HEK293T (cell line): ENCODE results near the gene GPR137C.

ENCODE experiments used
- ARNT ChIP-seq: fragments of 450-650 bp; IDR thresholded peaks from 2 replicates; pipeline ENCODE4 v1.6.1; 2017; ENCODE audit warnings: mild to moderate bottlenecking
- BHLHE40 ChIP-seq: fragments of 450-650 bp; IDR thresholded peaks from 2 replicates; pipeline ENCODE4 v1.6.1; 2016; ENCODE audit warnings: mild to moderate bottlenecking, moderate library complexity, borderline replicate concordance
- CTBP1 ChIP-seq: fragments of 450-650 bp; IDR thresholded peaks from 2 replicates; pipeline ENCODE4 v1.6.1; 2016; ENCODE audit warnings: borderline replicate concordance
- ELF4 ChIP-seq: fragments of 450-650 bp; IDR thresholded peaks from 2 replicates; pipeline ENCODE4 v1.6.1; 2017; ENCODE audit warnings: antibody characterized with exemption
- FOXA1 ChIP-seq: fragments of 450-650 bp; IDR thresholded peaks from 2 replicates; pipeline ENCODE4 v1.6.1; 2016; ENCODE audit warnings: mild to moderate bottlenecking
- FOXM1 ChIP-seq: fragments of 450-650 bp; IDR thresholded peaks from 2 replicates; pipeline ENCODE4 v1.6.1; 2017; ENCODE audit warnings: mild to moderate bottlenecking, borderline replicate concordance
- HDGF ChIP-seq: fragments of 450-650 bp; IDR thresholded peaks from 2 replicates; pipeline ENCODE4 v1.6.1; 2017; ENCODE audit warnings: antibody characterized with exemption, borderline replicate concordance
- SP1 ChIP-seq: fragments of 450-650 bp; IDR thresholded peaks from 2 replicates; pipeline ENCODE4 v1.6.1; 2017
- SUZ12 ChIP-seq: fragments of 450-650 bp; IDR thresholded peaks from 2 replicates; pipeline ENCODE4 v1.6.1; 2016; ENCODE audit warnings: mild to moderate bottlenecking

- TF ChIP-seq FOXA1 (no peak), FOXM1 (no peak), BHLHE40 (no peak), ELF4 (no peak), SP1 (no peak), HDGF (no peak), ARNT (no peak), CTBP1 (no peak), SUZ12 (no peak)
Observed at GRCh38 chr14:52527052-52527451, 25.6 kb upstream of the GPR137C start.
